AG09309 (cell line): ENCODE data around the gene PPP1R7.

ENCODE experiments used
- DNase-seq: peaks from one replicate; pipeline ENCODE4 v3.0.0-alpha.2; 2010; ENCODE audit warnings: low read depth
- H3K4me3 ChIP-seq: 2 replicates; pipeline ENCODE4 v1.5.1; 2011; ENCODE audit warnings: mild to moderate bottlenecking, low read depth, low read length, moderate library complexity; ENCODE audit not compliant: control insufficient read depth
- TF ChIP-seq, protein P1 (sequence below): IDR thresholded peaks from 2 replicates; pipeline ENCODE4 v1.5.1; 2011; ENCODE audit warnings: mild to moderate bottlenecking, low read depth, low read length, inconsistent platforms; ENCODE audit not compliant: insufficient read depth, control insufficient read depth; ENCODE audit errors: missing control alignments

Gene PPP1R7

DNA sequence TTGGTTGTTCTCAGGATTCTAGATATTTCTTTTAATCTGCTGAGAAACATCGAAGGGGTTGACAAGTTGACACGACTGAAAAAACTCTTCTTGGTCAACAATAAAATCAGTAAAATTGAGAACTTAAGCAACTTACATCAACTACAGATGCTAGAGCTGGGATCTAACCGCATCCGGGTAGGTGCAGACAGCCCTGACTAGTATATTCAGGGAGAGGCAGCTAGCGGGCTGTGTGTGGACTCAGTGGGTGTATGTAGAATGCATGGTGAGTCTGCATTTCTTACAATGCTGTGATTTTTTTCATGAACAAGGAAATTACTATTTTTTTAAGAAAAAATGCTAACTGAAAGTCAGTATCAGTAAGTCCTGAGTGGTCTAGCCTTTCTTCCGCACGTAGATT is 10.1 kb downstream of the PPP1R7 start:
- no peak for DNase-seq
- TF ChIP-seq, protein P1, sequence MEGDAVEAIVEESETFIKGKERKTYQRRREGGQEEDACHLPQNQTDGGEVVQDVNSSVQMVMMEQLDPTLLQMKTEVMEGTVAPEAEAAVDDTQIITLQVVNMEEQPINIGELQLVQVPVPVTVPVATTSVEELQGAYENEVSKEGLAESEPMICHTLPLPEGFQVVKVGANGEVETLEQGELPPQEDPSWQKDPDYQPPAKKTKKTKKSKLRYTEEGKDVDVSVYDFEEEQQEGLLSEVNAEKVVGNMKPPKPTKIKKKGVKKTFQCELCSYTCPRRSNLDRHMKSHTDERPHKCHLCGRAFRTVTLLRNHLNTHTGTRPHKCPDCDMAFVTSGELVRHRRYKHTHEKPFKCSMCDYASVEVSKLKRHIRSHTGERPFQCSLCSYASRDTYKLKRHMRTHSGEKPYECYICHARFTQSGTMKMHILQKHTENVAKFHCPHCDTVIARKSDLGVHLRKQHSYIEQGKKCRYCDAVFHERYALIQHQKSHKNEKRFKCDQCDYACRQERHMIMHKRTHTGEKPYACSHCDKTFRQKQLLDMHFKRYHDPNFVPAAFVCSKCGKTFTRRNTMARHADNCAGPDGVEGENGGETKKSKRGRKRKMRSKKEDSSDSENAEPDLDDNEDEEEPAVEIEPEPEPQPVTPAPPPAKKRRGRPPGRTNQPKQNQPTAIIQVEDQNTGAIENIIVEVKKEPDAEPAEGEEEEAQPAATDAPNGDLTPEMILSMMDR = no peak
- H3K4me3 ChIP-seq = no peak overlapping the region

DNA sequence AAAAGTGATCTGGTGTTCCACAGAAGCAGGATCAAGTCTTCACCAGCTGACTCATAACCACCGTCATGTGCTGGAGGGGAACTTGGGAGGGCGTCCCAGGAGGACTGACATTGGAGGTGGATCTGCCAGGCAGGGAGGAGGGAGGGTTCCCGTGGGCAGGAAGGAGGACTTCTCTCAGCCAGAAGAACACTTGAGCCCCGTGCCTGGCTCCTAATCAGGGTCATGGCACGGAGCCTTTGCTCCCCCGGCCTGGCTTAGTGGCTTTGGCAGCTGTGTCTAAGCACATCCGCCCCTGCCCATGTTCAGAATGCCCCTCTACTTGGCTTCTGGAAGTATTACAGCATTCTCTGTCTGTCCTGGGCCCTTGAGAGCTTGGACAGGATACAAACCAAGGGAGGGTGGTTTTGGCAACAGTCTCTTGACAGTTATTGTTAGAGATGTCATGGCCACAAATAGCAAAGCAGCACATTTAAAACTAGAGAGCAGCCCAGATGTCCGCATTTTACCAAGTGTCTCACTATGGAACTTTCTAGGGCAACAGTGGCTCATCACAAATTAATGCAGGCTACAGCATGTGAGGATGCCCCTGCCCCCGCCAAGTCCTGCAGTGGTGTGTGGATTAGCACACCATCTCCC is 11.5 kb downstream of the PPP1R7 start:
- no peak overlapping the region for H3K4me3 ChIP-seq
- DNase-seq = peak; percentile 59
- TF ChIP-seq, protein P1 = no peak

DNA sequence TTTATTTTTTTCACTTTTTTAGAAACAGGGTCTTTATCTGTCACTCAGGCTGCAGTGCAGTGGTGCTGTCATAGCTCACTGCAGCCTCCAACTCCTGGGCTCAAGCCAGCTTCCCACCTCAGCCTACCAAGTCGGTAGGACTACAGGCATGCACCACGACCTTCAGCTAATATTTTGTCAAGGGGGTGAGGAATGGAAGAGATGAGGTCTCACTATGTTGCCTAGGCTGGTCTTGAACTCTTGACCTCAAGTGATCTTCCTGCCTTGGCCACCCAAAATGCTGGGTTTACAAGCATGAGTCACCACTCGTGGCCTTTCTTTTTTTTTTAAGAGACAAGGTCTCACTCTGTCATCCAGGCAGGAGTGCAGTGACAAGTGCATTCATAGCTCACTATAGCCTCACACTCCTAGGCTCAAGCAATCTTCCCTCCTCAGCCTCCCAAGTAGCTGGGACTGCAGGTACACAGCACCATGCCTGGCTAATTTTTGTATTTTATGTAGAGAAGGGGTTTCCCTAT is 13.4 kb downstream of the PPP1R7 start:
- TF ChIP-seq, protein P1 = no peak
- no peak for DNase-seq
- no peak overlapping the region for H3K4me3 ChIP-seq

DNA sequence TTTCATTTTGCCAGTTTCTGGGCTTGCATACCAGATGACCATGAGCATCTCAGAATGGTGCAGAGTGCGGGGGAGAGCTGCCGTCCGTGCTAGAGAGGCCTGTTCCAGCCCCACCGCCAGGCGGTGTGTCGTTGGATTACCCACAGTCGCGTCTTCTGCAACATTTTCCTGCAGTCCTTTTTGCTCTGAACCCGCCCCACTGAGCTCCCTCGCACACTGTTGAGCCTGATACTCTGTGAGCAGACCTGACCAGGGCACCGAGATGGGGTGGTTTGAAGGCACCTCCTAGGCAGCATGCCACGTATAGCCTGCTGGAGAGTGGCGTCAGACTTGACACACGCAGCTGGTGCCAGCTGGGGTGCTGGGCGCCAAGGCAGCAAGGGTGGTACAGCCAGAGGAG is 18.1 kb downstream of the PPP1R7 start:
- TF ChIP-seq, protein P1 = no peak
- no peak overlapping the region for H3K4me3 ChIP-seq
- DNase-seq = no peak

DNA sequence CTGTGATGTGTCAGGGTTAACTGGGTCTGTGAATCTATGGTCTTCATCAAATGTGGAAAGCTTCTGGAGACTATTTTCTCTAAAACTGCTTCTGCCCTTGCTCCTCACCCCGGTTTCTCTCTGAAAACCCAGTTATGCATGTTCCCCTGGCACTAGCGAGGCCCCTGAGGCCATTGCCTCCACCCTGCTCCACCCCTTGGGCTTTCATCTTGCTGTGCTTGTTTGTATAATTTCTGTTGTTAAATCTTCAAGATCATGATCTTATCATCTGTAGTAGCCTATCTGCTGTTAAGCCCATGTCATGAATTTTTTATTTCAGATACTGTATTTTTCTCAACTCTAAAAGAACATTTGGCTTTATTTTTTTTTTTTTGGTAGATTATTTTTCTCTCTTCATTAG is 23.3 kb downstream of the PPP1R7 start:
- no peak for DNase-seq
- TF ChIP-seq, protein P1 = no peak
- H3K4me3 ChIP-seq = no peak overlapping the region

DNA sequence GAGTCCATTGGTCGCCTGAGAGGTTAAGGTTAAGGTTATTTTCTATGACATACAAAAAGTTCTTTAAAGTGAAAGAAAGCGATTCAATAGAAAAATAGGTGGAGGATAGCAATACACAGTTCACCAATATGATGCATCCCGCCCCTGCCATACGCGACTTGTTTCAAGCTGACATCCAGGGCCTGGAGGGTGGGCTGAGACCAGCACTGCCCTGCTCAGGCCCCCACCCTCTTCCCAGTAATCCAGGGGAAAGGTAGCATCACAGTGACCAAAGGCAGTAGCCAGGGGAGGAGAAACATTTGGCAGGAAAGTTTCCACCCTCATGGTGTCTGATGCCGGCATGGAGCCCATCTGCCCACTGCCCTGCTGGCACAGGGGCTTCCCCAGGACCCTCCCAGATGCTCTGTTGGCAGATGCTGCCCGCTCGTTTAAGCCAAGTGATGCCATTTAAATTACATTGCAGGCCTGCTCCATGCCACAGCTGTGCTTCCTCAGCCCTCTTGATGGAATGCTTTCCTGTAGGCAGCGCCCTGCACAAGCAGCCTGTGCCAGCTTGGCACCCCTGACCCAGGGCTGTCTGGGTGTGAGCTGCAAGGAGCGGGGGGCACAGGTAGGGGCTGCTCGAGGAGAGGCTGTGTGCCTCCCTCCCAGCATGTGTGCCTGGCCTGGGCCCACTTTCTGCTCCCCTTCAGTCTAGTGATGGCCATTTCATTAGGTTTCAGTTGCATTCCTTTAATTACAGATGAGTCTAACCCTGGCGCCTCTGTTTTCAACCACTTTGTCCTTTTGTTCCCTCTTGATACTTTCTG is 27.5 kb downstream of the PPP1R7 start:
- DNase-seq = no peak
- TF ChIP-seq, protein P1 = no peak
- no peak overlapping the region for H3K4me3 ChIP-seq
